DMS153 (cell line): ENCODE data around the gene MEN1.

Source experiments
- DNase-seq: peaks from one replicate; lab custom pipeline; 2025; lab: John Stamatoyannopoulos, UW

Gene MEN1

DNA sequence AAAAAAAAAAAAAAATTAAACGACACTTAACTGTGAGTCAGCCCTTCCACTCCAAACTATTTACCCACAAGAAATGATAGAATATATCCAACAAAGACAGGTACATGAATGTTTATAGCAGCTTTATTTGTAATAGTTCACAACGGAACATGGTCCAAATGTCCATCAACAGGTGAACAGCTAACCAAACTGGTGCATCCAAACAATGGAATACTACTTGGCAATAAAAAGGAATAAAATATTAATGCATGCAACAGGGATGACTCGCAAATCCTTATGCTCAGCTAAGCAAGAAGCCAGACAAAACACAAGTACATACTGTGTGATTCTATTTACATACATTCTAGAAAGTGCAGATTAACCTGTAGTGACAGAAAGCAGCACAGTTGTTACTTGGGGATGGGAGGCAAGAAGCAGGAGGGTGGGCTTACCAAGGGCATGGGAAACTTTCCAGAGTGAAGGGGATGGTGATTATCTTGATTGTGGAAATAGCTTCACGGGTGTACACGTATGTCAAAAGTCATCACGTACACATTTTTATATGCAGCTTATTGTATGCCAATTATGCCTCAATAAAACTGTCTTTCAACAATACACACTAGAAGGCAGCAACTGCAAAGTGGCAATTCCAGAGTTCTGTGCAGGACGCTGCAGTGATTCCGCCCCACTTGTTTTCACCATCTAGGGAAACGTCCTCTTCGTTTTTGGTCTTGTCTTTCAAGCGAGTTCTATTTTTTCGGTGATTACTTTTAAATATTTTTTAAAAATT is 25.4 kb downstream of the MEN1 start:
- DNase-seq = no peak

GRCh38 chr11:64778473-64779298 is 31.7 kb downstream of the MEN1 start, which contains the start of gene SF1:
TSS of gene SF1 (minus strand) at chr11:64778542. CDS start at chr11:64778392, 150 bp downstream.
- DNase-seq = peak; percentile 100

DNA sequence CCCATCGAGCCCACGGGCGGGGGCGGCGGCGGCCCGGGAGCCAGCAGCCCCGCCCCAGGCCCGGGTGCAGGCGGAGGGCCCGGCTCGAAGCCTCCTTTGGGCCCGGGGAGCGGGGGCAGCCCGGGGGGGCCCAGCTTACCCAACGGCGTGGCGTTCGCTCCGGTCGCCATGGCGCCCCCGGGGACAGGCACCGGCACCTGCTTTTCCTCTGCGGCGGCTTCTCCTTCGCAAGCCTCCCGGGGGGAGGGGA is 32.2 kb downstream of the MEN1 start:
- no peak for DNase-seq

DNA sequence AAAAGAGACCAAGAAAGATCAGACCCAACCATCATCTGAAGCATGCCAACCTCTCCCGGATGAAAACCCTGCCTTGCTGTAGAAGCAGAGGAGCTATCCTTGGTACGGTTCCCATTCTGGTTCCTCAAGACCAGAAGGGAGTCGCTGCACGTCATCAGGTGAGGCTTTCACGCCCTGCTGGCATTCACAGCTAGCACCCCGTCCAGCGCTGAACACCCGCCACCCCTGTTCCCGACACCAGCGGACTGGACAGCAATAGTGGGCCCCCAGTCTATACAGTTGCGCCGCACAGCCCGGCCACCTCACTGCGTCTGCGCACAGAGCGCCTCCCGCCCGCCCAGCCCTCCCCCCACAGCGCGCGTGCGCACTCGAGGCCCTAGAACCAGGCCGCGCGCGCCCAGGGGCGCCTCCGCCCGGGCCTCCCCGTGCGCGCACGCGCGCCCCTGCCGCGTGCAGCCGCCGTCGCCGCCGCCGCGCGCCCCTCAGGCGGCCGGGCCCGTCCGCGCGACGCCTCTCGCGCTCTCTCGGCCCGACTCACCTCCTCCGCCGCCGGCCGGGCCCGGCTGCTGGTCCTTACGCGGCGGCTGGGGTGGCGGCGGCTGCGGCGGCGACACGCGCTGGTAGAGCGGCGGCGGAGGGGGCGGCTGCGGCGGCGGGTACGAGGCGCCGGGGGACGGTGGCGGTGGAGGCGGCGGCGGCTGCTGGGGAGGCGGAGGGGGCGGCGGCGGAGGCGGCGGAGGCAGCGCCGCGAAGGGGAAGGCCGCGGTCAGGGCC is 32.7 kb downstream of the MEN1 start:
- no peak for DNase-seq

DNA sequence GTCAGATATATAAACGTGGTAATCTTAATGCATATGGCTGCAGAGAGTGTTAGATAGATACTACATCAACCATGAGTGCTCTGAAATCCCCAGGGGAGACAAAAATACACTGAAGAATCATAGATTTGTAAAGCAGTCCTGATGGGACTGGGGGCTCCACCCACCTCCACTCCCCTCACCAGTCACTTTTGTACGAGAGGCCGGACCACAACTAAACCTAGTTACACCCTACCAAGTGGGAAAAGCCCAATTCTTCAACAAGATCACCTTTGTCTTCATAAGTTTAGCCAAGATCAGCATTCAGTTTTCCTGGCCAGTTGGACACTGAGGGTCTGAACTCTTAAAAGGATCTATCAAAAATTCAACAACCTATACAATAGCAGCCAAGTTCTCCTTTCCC is 33.5 kb downstream of the MEN1 start:
- no peak for DNase-seq

- no peak for DNase-seq
These were observed 33.9 kb downstream of the MEN1 start for GRCh38 chr11:64776425-64776824.

DNA sequence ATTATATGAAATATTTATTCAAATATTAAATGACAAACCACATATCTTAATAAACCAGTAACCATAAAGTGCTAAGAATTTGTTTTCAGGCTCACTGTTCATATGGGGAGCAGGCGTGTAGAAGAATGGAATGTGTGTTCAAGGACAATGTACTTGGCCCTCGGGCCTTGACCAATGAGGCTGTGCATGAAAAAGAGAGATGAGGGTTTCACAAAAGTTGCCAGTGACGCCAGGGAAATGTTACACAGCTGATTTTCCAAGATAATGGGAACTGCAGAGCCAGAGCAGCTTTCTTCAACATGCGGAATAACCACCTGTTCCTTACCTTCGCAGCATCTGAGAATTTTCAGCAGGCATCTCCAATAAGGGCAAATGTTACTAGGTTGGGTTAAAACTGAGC is 36.2 kb downstream of the MEN1 start:
- no peak for DNase-seq

GRCh38 chr11:64772303-64773018 is 37.9 kb downstream of the MEN1 start:
- no peak for DNase-seq

- DNase-seq = no peak
These were observed 38.5 kb downstream of the MEN1 start for GRCh38 chr11:64771861-64772260.

- no peak for DNase-seq
These were observed 40.2 kb downstream of the MEN1 start for GRCh38 chr11:64770120-64770519.

DNA sequence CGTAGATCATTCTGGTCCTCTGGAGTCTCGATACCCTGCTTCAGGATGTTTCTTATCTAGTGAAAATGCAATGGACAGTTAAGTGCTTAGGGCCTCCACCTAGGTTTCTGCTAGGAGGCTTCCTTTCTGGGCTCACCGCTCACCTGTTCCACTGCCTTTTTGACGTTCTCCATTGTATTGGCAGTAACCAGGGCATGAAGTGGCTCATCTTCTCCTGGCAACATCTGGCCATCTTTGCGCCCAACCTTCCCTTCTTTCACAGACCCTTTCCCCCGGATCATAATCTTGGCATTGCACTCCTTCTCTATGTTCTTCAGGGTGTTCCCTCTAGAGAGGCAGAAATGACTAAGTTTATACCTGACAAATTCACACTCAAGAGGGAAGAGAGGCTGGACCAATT is 41.1 kb downstream of the MEN1 start:
- no peak for DNase-seq

- DNase-seq = no peak
These were observed 42.1 kb downstream of the MEN1 start for GRCh38 chr11:64768300-64768694.

DNA sequence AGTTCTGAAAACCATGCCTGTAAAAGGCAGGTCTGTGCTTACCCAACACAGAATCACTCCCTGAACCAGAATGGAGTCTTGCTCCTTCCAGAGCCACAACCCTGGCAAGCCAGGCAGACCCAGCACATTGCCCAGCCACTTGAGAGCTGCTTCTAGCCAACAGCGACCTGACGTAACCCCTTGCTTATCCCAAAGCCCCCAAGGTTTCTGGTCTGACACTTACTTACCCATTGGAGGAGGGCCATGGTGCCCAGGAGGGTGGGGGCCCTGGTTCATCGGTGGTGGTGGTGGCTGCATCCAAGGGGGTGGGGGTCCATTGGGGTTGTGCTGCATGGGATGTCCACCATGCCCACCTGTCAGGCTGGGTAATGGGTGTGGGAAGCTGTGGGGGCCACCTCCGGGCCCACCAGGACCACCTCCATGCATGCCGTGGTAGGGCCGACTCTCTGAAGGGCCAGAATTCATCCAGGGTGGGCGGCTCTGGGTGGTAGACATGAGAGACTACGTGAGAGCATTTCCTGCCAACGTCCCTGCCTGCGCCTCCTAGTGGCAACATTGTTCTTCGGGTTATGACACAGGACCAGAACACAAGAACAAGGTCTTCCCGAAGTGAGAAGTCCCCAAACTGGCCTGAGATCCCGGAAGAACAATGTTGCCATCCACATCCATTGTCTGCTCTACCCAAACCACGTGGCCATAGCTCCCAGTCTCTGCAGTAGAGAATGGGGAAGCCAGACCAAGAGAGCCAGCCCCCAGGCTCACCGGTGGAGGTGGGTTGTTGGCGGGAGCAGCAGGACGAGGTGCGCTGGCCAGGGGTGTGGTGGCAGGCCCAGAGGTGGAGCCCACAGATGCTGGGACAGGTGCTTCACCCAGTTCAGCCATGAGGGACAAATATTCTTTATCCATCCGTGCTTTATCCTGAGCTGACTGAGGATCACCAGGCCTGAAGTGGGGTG is 42.7 kb downstream of the MEN1 start:
- no peak for DNase-seq

DNA sequence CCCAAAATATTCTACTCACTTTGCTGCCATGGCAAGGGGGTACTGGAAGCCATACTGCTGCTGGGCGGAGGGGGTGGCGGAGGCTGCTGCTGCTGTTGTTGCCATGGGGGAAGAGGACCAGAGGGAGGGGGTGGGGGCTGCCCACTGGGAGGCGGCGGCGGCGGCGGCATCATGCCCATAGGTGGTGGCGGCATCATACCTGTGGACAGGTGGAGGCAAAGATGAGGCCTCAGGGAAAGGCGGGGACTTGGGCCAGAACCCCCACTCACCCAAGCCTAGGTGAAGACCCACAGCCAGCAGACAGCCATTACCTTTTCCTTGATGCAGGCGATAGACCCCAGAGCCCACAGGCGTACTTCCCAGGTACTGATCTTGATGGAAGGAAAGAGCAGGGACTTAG is 43.5 kb downstream of the MEN1 start:
- DNase-seq = no peak

GRCh38 chr11:64765851-64766665 is 44.3 kb downstream of the MEN1 start:
- no peak for DNase-seq

DNA sequence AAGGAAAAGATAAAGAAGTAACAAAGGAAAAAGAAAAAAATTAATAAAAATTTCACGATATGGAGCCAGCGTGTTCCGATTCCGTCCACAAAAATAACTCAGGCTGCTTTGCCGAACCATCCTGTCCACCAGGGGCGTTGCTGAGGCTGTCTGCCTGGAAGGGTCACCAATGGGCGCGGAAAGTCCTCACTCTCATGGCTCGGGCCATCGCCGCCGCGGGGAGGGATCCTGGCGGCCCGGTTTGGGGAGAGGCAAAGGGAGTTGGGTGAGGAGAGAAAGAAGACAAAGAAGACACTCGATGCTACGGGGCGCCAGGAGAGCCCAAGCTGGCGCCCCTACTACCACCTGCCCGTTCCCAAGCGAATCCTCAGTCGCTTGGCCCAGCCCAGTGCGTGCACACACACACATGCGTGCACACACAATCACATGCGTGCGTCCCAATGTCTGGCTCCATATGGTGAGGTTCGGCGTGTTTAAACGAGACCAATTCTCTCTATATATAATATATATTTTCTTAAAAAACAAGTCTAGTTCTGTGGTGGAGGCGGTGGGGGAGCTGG is 45.0 kb downstream of the MEN1 start:
- no peak for DNase-seq

GRCh38 chr11:64764753-64765152 is 45.6 kb downstream of the MEN1 start:
- no peak for DNase-seq

- DNase-seq = no peak
These were observed 46.2 kb downstream of the MEN1 start for GRCh38 chr11:64764040-64764611.

GRCh38 chr11:64763526-64764039 is 46.8 kb downstream of the MEN1 start:
- DNase-seq = no peak
